Trophoblast cell (in vitro differentiated cells and primary cell): ENCODE data around the gene PPP2R3A.
A peak's percentile ranks its signal among the peaks of the same experiment; 100 is the strongest.
"Not testable (repeated sequence)": the region's sequence is repeated elsewhere in the genome, so short reads cannot be mapped to it uniquely, and the experiment has no call there.

Experiments
- DNase-seq, 2 donors: peaks; one replicate each; pipeline ENCODE4 v3.0.0-alpha.2; 2016
- H2AFZ ChIP-seq: 2 replicates; pipeline ENCODE4 v1.6.1; 2013; ENCODE audit warnings: low read length, moderate library complexity, mild to moderate bottlenecking; ENCODE audit not compliant: insufficient read depth, poor library complexity
- H2AK5ac ChIP-seq: 2 replicates; pipeline ENCODE4 v1.6.1; 2013; ENCODE audit warnings: mild to moderate bottlenecking, low read length
- H2BK120ac ChIP-seq: 2 replicates; pipeline ENCODE4 v1.6.1; 2013; ENCODE audit warnings: low read length, mild to moderate bottlenecking, moderate library complexity; ENCODE audit not compliant: insufficient read depth, poor library complexity
- H2BK12ac ChIP-seq: 2 replicates; pipeline ENCODE4 v1.6.1; 2013; ENCODE audit warnings: mild to moderate bottlenecking, low read length, moderate library complexity
- H2BK5ac ChIP-seq: 2 replicates; pipeline ENCODE4 v1.6.1; 2013; ENCODE audit warnings: low read length, low read depth, moderate library complexity, mild to moderate bottlenecking; ENCODE audit not compliant: poor library complexity
- H3K14ac ChIP-seq: 2 replicates; pipeline ENCODE4 v1.6.1; 2013; ENCODE audit warnings: mild to moderate bottlenecking, low read length
- H3K18ac ChIP-seq: 2 replicates; pipeline ENCODE4 v1.6.1; 2013; ENCODE audit warnings: mild to moderate bottlenecking, low read length
- H3K23ac ChIP-seq: 2 replicates; pipeline ENCODE4 v1.6.1; 2013; ENCODE audit warnings: low read length
- H3K27ac ChIP-seq: 2 replicates; pipeline ENCODE4 v1.5.1; 2013; ENCODE audit warnings: low read depth, mild to moderate bottlenecking, inconsistent platforms, low read length, moderate library complexity
- H3K27me3 ChIP-seq: 2 replicates; pipeline ENCODE4 v1.6.1; 2013; ENCODE audit warnings: inconsistent platforms, mild to moderate bottlenecking, low read length, moderate library complexity; ENCODE audit not compliant: insufficient read depth
- H3K36me3 ChIP-seq, 2 experiments: 1 replicate in 1 of 2; 2 replicates in 1 of 2; pipeline ENCODE4 v1.6.1; 2013; ENCODE audit warnings: low read length in 2 of 2, mild to moderate bottlenecking in 2 of 2, moderate library complexity in 1 of 2; ENCODE audit not compliant: insufficient read depth in 2 of 2, control insufficient read depth in 1 of 2
- H3K4ac ChIP-seq: 2 replicates; pipeline ENCODE4 v1.6.1; 2013; ENCODE audit warnings: low read depth, mild to moderate bottlenecking, low read length, moderate library complexity
- H3K4me1 ChIP-seq, 2 experiments: 1 replicate in 1 of 2; 2 replicates in 1 of 2; pipeline ENCODE4 v1.6.1; 2013; ENCODE audit warnings: low read length in 2 of 2, mild to moderate bottlenecking in 2 of 2, moderate library complexity in 1 of 2; ENCODE audit not compliant: insufficient read depth in 2 of 2, control insufficient read depth in 1 of 2
- H3K4me2 ChIP-seq: 2 replicates; pipeline ENCODE4 v1.6.1; 2013; ENCODE audit warnings: inconsistent platforms, mild to moderate bottlenecking, low read length, moderate library complexity
- H3K4me3 ChIP-seq: 2 replicates; pipeline ENCODE4 v1.5.1; 2013; ENCODE audit warnings: mild to moderate bottlenecking, low read depth, low read length, inconsistent platforms
- H3K79me1 ChIP-seq: one replicate; pipeline ENCODE4 v1.6.1; 2013; ENCODE audit warnings: low read length
- H3K79me2 ChIP-seq: 2 replicates; pipeline ENCODE4 v1.6.1; 2013; ENCODE audit warnings: low read length, mild to moderate bottlenecking; ENCODE audit not compliant: control insufficient read depth, insufficient read depth, poor library complexity
- H3K9ac ChIP-seq: 2 replicates; pipeline ENCODE4 v1.6.1; 2013; ENCODE audit warnings: mild to moderate bottlenecking, low read length
- H3K9me3 ChIP-seq: 2 replicates; pipeline ENCODE4 v1.6.1; 2013; ENCODE audit warnings: low read depth, mild to moderate bottlenecking, control low read depth, inconsistent platforms, low read length; ENCODE audit not compliant: insufficient read depth
- H4K12ac ChIP-seq: 2 replicates; pipeline ENCODE4 v1.6.1; 2013; ENCODE audit warnings: low read depth, mild to moderate bottlenecking, low read length, moderate library complexity
- H4K8ac ChIP-seq: 2 replicates; pipeline ENCODE4 v1.6.1; 2013; ENCODE audit warnings: low read depth, mild to moderate bottlenecking, low read length, moderate library complexity
- H4K91ac ChIP-seq: one replicate; pipeline ENCODE4 v1.6.1; 2013; ENCODE audit warnings: low read depth, mild to moderate bottlenecking, low read length, moderate library complexity
- WGBS: extraction: QIAGEN DNeasy Blood & Tissue Kit; methylation state at CpG from one replicate; pipeline ENCODE4 v1.1.7; 2013; ENCODE audit warnings: missing lambda C conversion rate; ENCODE audit not compliant: insufficient read length, insufficient coverage; ENCODE audit errors: extremely low coverage; 5-methylcytosine and 5-hydroxymethylcytosine counted together

PPP2R3A gene

GRCh38 chr3:136141291-136141785 is 175.8 kb downstream of the PPP2R3A start:
- Histone ChIP-seq H3K4me3 (no peak overlapping the region), H3K79me1 (no peaks in the 10 kb centered on the region), H2AFZ (no peak overlapping the region), H3K18ac (no peak overlapping the region), H3K14ac (no peak overlapping the region), H3K27ac (no peak overlapping the region), H3K36me3 (peaks cover 2 to 6% of the 10 kb centered on the region in 2 experiments), H3K23ac (no peak overlapping the region), H2BK120ac (no peak overlapping the region), H3K9ac (no peak overlapping the region), H3K4ac (no peak overlapping the region), H3K4me1 (peaks cover 0 to 6% of the 10 kb centered on the region in 2 experiments), H2BK12ac (no peak overlapping the region), H3K79me2 (no peaks in the 10 kb centered on the region), H2BK5ac (no peak overlapping the region), H3K9me3 (no peaks in the 10 kb centered on the region), H4K91ac (no peak overlapping the region), H4K12ac (no peak overlapping the region), H3K4me2 (no peak overlapping the region), H3K27me3 (no peaks in the 10 kb centered on the region), H4K8ac (no peak overlapping the region), H2AK5ac (no peak overlapping the region)
- DNase-seq: no peak

DNA sequence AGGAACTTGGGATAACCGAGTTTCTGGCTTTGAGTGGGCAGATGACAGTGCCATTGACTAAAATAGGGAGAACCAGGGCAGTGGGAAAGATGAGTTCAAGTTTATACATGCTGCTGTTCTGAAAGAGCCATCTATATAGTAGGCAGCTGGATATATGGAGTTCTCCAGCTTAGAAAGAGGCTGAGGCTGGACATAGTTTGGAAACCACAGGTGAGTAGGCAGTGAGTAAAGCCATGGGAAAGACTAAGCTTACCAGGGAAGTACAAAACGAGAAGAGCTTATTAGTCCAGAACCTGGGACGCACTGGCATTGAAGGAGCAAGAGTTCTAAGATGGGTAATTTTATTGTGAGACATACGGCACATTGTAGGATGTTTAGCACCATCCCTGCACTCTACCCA is 176.4 kb downstream of the PPP2R3A start:
- Histone ChIP-seq H3K36me3 (peaks cover 2 to 6% of the 10 kb centered on the region in 2 experiments), H3K27ac (no peak overlapping the region), H3K27me3 (no peaks in the 10 kb centered on the region), H3K18ac (peak overlapping the region; percentile 33), H2BK12ac (no peak overlapping the region), H2BK5ac (no peak overlapping the region), H3K79me1 (no peaks in the 10 kb centered on the region), H2AFZ (no peak overlapping the region), H4K12ac (no peak overlapping the region), H3K4me2 (no peak overlapping the region), H3K14ac (no peak overlapping the region), H3K9me3 (no peaks in the 10 kb centered on the region), H2AK5ac (no peak overlapping the region), H3K9ac (no peak overlapping the region), H3K4me1 (peaks cover 0 to 6% of the 10 kb centered on the region in 2 experiments), H2BK120ac (no peak overlapping the region), H3K4me3 (no peak overlapping the region), H4K91ac (peak overlapping the region; percentile 27), H3K23ac (no peak overlapping the region), H3K4ac (no peak overlapping the region), H3K79me2 (no peaks in the 10 kb centered on the region), H4K8ac (no peak overlapping the region)
- DNase-seq: no peak
- WGBS: no CpG with 5 or more reads among the region's 4 CpGs

DNA sequence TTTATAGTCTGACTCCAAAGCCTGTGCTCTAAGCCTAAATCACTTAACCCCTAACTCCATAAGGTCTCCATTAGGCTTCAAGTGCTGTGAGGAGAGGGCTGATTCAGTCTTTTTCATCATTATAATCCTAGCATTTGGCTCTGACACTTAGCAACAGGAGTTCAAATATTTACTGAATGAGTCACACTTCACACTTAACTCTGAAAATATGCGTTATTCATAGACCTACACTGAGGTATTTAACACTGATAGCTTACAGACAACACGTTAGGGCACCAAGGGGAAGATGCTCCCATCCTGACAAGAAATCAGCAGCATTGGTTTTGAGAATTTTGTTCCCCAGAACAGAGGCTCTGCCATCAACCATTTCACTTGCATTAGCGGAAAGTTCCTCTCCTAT is 177.1 kb downstream of the PPP2R3A start:
- H2BK12ac ChIP-seq: no peak overlapping the region
- peak overlapping the region; percentile 41 for H3K4me2 ChIP-seq
- no peak overlapping the region for H4K8ac ChIP-seq
- no CpG with 5 or more reads among the region's 3 CpGs for WGBS
- H3K36me3 ChIP-seq: peaks cover 2 to 7% of the 10 kb centered on the region in 2 experiments
- no peak overlapping the region for H2AK5ac ChIP-seq
- DNase-seq: peak; percentile 30 to 91
- no peaks in the 10 kb centered on the region for H3K79me2 ChIP-seq
- peaks cover 0 to 8% of the 10 kb centered on the region in 2 experiments for H3K4me1 ChIP-seq
- no peak overlapping the region for H2BK5ac ChIP-seq
- H3K4me3 ChIP-seq: no peak overlapping the region
- H2BK120ac ChIP-seq: no peak overlapping the region
- no peak overlapping the region for H3K4ac ChIP-seq
- H3K18ac ChIP-seq: no peak overlapping the region
- H3K9ac ChIP-seq: no peak overlapping the region
- no peak overlapping the region for H4K91ac ChIP-seq
- H2AFZ ChIP-seq: no peak overlapping the region
- H3K14ac ChIP-seq: no peak overlapping the region
- no peak overlapping the region for H3K23ac ChIP-seq
- no peak overlapping the region for H4K12ac ChIP-seq
- H3K27me3 ChIP-seq: no peaks in the 10 kb centered on the region
- no peaks in the 10 kb centered on the region for H3K79me1 ChIP-seq
- H3K9me3 ChIP-seq: no peaks in the 10 kb centered on the region
- no peak overlapping the region for H3K27ac ChIP-seq

- H3K14ac ChIP-seq, H3K4me3 ChIP-seq, H2BK12ac ChIP-seq, H4K12ac ChIP-seq, H2AFZ ChIP-seq, H3K23ac ChIP-seq, H2BK120ac ChIP-seq, H3K4me1 ChIP-seq, H3K79me1 ChIP-seq, H2BK5ac ChIP-seq, H3K27ac ChIP-seq, H3K36me3 ChIP-seq, H3K4ac ChIP-seq, H3K9me3 ChIP-seq, H4K91ac ChIP-seq, H2AK5ac ChIP-seq, H3K27me3 ChIP-seq, DNase-seq, H3K79me2 ChIP-seq, H4K8ac ChIP-seq, H3K9ac ChIP-seq, H3K4me2 ChIP-seq, H3K18ac ChIP-seq: not testable (repeated sequence)
- no CpG with 5 or more reads among the region's 4 CpGs for WGBS
Observed at GRCh38 chr3:136144397-136144796, 178.9 kb downstream of the PPP2R3A start.
